OCI-LY7 (cell line): ENCODE data around the gene SWSAP1. TPM values are rescaled to one million over a fixed set of nuclear protein-coding genes. Genes with fewer than 3 reads are reported as not detected.

ENCODE experiments used
- BruUV-seq: library from RNA; stranded (reverse); fragments of 400-500 nt; replicated peaks from 2 replicates; lab custom pipeline; 2021; lab: Mats Ljungman, UMichigan
- CTCF ChIA-PET: fragments of 300-600 bp; sonication (Branson Sonifier 250); formaldehyde crosslinking; loops from one replicate; lab custom pipeline; 2022; ENCODE audit warnings: antibody characterized with exemption; ENCODE audit not compliant: unreplicated experiment; lab: Charles Lee
- POLR2A ChIA-PET: fragments of 300-600 bp; sonication (Branson Sonifier 250); formaldehyde crosslinking; loops from one replicate; lab custom pipeline; 2022; ENCODE audit warnings: antibody characterized with exemption; lab: Charles Lee
- DNase-seq: peaks from one replicate; pipeline ENCODE4 v3.0.0-alpha.2; 2015; ENCODE audit warnings: low spot score
- H2AFZ ChIP-seq: fragments of 200-600 bp; sonication (generic), shearing (Covaris generic); 2 replicates; pipeline ENCODE4 v1.6.1; 2014; ENCODE audit warnings: mild to moderate bottlenecking, antibody characterized with exemption, low read length, moderate library complexity
- H3K27ac ChIP-seq: fragments of 200-600 bp; sonication (generic); 2 replicates; pipeline ENCODE4 v1.5.1; 2014; ENCODE audit warnings: mixed run types, low read depth, mild to moderate bottlenecking, moderate library complexity, low read length, inconsistent platforms; ENCODE audit not compliant: poor library complexity, severe bottlenecking
- H3K36me3 ChIP-seq: fragments of 200-600 bp; sonication (generic); 2 replicates; pipeline ENCODE4 v1.6.1; 2014; ENCODE audit warnings: mild to moderate bottlenecking, antibody characterized with exemption, low read length, moderate library complexity, mixed read lengths; ENCODE audit not compliant: insufficient read depth
- H3K4me1 ChIP-seq: fragments of 200-600 bp; sonication (generic); 2 replicates; pipeline ENCODE4 v1.5.1; 2014; ENCODE audit warnings: mild to moderate bottlenecking, low read length; ENCODE audit not compliant: insufficient read depth, poor library complexity, severe bottlenecking
- H3K4me2 ChIP-seq: fragments of 200-600 bp; sonication (generic); 2 replicates; pipeline ENCODE4 v1.6.1; 2014; ENCODE audit warnings: mild to moderate bottlenecking, low read length
- H3K4me3 ChIP-seq: fragments of 200-600 bp; sonication (generic); 2 replicates; pipeline ENCODE4 v1.5.1; 2014; ENCODE audit warnings: mild to moderate bottlenecking, low read depth, low read length; ENCODE audit not compliant: poor library complexity, severe bottlenecking
- H3K79me2 ChIP-seq: fragments of 200-600 bp; sonication (generic); 2 replicates; pipeline ENCODE4 v1.6.1; 2016; ENCODE audit warnings: low read depth, mild to moderate bottlenecking, low read length, moderate library complexity, mixed read lengths; ENCODE audit not compliant: insufficient read depth
- H3K9me2 ChIP-seq: fragments of 200-600 bp; sonication (generic); 2 replicates; pipeline ENCODE4 v1.6.1; 2016; ENCODE audit warnings: mild to moderate bottlenecking, low read length, mixed read lengths; ENCODE audit not compliant: insufficient read depth
- H3K9me3 ChIP-seq: fragments of 200-600 bp; sonication (generic); 2 replicates; pipeline ENCODE4 v1.6.1; 2014; ENCODE audit warnings: mild to moderate bottlenecking, mixed run types, low read length, mixed read lengths
- H4K20me1 ChIP-seq: fragments of 200-600 bp; sonication (generic); 2 replicates; pipeline ENCODE4 v1.6.1; 2014; ENCODE audit warnings: mild to moderate bottlenecking, antibody characterized with exemption, low read length, moderate library complexity, mixed read lengths; ENCODE audit not compliant: insufficient read depth
- CTCF ChIP-seq: fragments of 200-600 bp; sonication (generic); conservative IDR thresholded peaks from 2 replicates; pipeline ENCODE4 v1.5.1; 2014; ENCODE audit warnings: mild to moderate bottlenecking, antibody characterized with exemption, low read length, moderate library complexity, mixed read lengths
- EZH2phosphoT487 ChIP-seq: fragments of 200-600 bp; sonication (generic); IDR thresholded peaks from 2 replicates; pipeline ENCODE4 v1.6.1; 2018; ENCODE audit warnings: low read depth, borderline replicate concordance, mild to moderate bottlenecking, mixed run types, antibody characterized with exemption, low read length, moderate library complexity, mixed read lengths
- intact Hi-C: fragments of 100-400 bp; cut with micrococcal nuclease; formaldehyde crosslinking; loops from one replicate; pipeline ENCODE4 v1.10.0; 2022; ENCODE audit not compliant: unreplicated experiment
- total RNA-seq, 2 experiments: library from RNA; depleted of rRNA in 1 of 2; stranded (reverse); fragments of >200 nt in 1 of 2; shearing (Covaris generic) in 1 of 2; gene quantifications; 2 replicates each; pipeline ENCODE4 v1.2.3, GENCODE V29; 2014 to 2022

SWSAP1 gene
- total RNA-seq, 2 experiments from 2014 or later: 5.6 to 6.8 TPM

DNA sequence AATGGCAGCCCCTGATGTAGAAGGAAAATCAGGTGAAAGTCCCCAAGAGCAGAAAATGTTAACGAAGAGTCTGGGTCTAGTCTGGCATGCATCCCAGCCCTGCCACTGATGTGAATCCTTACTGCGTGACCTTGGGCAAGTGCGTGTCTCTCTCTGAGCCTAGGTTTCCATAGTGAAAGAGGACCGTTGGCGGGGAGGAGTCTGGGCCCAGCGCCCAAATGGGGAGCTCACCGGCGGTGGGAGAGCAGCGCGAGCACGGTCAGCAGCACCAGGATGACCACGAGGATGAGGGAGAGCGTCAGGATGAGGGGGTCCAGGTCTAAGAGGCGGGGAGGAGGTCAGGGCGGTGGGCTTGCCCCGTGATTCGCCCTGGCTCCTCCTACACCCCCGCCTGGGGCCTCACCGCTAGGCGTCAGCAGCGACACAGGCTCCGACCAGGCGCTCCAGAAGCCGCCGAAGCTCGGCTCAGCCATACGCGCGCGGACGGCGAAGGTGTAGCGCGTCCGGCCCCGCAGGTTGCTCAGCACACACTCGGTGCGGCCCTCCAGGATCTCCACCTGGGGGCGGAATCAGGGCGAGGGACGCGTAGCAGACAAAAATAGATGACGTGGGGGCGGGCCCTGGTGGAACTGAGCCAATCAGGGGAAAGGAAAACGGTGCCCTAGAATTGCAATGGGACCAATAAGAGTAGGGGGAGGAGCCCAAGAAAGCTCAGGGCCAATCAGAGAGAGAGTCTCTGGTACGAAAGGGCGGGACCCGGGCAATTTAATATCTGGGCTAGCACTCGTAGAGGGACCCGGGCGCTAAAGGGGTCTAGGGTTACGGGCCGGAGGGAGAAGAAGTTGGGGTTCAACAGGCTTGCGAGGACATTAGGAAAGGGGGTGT is 6.4 kb downstream of the SWSAP1 start:
- peak overlapping the region; percentile 99 for H3K4me2 ChIP-seq
- DNase-seq: peak; percentile 99
- H3K4me1 ChIP-seq: peaks cover 63% of the 10 kb centered on the region
- H3K79me2 ChIP-seq: peaks cover 22% of the 10 kb centered on the region
- BruUV-seq: no TSS peak
- TF ChIP-seq EZH2phosphoT487 (no peak), CTCF (peak; percentile 90)
- H3K4me3 ChIP-seq: peak overlapping the region; percentile 75
- CTCF ChIA-PET: interaction anchor here (0.6 to 1.7 kb wide), 4 partner anchors 13 to 102 kb away, joined by 3 to 8 read pairs (median 4); partner anchors contain the start of gene ODAD3
- H4K20me1 ChIP-seq: no peaks in the 10 kb centered on the region
- no peaks in the 10 kb centered on the region for H3K9me3 ChIP-seq
- intact Hi-C loops: loop anchor here (1.0 to 2.0 kb wide), 4 partner anchors 41 to 101 kb away; partner anchors contain the start of genes ODAD3 and PRKCSH
- H2AFZ ChIP-seq: peak overlapping the region; percentile 66
- no peaks in the 10 kb centered on the region for H3K9me2 ChIP-seq
- peak overlapping the region; percentile 92 for H3K27ac ChIP-seq
- POLR2A ChIA-PET: interaction anchor here (0.5 to 1.4 kb wide), 9 partner anchors 39 to 348 kb away, joined by 3 to 8 read pairs (median 4); partner anchors contain the start of genes ECSIT, ODAD3 and PRKCSH
- peaks cover 14% of the 10 kb centered on the region; the same call in 1 of the 2 replicates for H3K36me3 ChIP-seq

GRCh38 chr19:11382898-11383705 is 8.6 kb downstream of the SWSAP1 start:
- CTCF ChIA-PET: no interaction called here
- H4K20me1 ChIP-seq: no peaks in the 10 kb centered on the region
- POLR2A ChIA-PET: interaction anchor here (0.6 to 2.2 kb wide), 2 partner anchors 40 to 100 kb away, joined by 3 to 7 read pairs; no protein-coding TSS in a partner anchor
- peaks cover 54% of the 10 kb centered on the region for H3K4me1 ChIP-seq
- peaks cover 4% of the 10 kb centered on the region; the same call in 1 of the 2 replicates for H3K36me3 ChIP-seq
- no TSS peak for BruUV-seq
- H3K9me2 ChIP-seq: no peaks in the 10 kb centered on the region
- peak overlapping the region; percentile 69 for H3K4me2 ChIP-seq
- H3K9me3 ChIP-seq: no peaks in the 10 kb centered on the region
- H3K4me3 ChIP-seq: peak overlapping the region; percentile 47
- peak; percentile 46 for DNase-seq
- H3K79me2 ChIP-seq: peaks cover 9% of the 10 kb centered on the region; the same call in 1 of the 2 replicates
- H3K27ac ChIP-seq: no peak overlapping the region
- peak overlapping the region; percentile 43; the same call in 1 of the 2 replicates for H2AFZ ChIP-seq
- intact Hi-C loops: no loop called here
- TF ChIP-seq EZH2phosphoT487 (no peak), CTCF (peak; percentile 69)
